GM04504 (cell line): Measurements from ENCODE around the gene DAB2IP.
"Not testable (repeated sequence)": the region's sequence is repeated elsewhere in the genome, so short reads cannot be mapped to it uniquely, and the experiment has no call there.

ENCODE experiments used
- DNase-seq: peaks from one replicate; pipeline ENCODE4 v3.0.0-alpha.2; 2012; ENCODE audit warnings: low read depth

Gene DAB2IP

DNA sequence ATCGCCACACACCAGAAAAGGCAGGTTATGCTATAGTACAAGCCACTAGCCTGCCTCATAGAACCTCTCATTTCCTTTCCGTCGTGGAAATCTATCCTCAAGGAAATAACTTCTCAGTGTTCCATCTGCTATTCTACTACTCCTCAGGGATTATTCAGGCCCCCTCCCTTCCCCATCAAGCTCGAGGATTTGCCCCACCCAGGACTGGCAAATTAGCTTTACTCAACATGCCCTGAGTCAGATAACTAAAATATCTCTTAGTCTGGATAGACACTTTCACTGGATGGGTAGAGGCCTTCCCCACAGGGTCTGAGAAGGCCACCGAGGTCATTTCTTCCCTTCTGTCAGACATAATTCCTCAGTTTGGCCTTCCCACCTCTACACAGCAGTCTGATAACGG, 142.9 kb downstream of the DAB2IP start:
- DNase-seq, result not testable (repeated sequence)

DNA sequence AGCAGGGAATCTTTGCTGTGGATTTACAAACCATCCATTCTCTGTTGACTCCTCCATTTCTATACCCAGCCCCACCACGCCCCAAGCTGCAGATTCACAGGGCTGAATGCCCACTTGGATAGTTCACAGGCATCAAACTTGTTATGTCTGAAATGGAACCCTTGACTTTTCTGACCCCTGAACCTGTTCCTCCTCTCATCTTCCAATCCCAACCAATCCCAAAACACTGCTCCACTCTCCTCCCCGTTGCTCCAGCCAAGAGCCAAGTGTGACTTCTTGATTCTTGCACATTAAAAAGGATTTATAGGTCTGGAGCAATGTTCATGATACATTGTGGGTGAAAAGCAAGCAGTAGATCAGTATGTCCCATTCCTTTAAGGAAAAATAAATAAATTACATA, 145.6 kb downstream of the DAB2IP start:
- DNase-seq, result no peak

DNA sequence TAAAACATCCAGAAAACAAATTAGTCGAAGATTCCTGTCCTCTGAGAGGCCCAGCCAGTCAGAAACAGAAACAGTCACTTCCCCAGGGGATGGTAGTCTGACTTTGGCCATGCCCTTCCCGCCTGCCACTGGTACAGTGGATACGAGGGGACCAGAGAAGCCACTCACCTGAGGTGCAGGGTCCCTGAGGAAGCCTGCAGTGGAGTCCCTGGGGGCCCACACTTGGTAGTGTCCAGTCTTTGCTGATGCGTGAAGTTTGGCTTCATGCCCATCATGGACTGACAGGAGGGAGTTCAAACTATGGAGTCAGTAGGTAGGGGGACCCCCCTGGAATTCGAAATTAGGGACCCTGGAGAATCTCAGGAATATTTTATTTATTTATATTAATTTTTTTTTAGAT, 147.5 kb downstream of the DAB2IP start:
- DNase-seq, result no peak

DNA sequence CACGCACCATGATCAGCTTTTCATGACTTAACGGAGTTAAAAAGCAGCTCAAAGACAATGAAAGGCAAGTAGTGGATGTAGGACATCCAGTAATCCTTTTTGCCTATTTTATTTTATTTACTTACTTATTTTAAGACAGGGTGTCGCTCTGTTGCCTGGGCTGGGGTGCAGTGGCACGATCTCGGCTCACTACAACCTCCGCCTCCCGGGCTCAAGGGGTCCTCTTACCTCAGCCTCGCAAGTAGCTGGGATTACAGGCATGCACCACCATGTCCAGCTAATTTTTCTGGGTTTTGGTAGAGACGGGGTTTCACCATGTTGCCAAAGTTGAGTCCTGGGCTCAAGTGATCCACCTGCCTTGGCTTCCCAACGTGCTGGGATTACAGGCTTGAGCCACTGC, 148.9 kb downstream of the DAB2IP start:
- DNase-seq, result no peak

DNA sequence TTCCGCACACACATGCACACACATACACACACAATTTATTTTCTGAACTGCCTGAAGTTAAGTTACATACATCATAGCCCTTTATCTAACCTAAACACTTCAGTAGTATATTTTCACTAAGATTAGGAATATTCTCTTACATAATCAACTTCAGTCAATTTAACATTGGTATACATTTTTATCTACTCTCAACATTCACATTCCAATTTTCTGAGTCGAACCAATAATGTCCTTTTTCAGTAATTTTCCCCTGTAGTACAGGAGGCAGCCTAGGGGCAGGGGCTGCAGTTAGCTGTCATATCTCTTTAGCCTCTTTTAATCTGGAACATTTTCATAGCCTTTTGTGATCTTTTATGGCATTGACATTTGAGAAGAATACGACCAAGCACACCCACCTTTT, 150.1 kb downstream of the DAB2IP start:
- no peak for DNase-seq

DNA sequence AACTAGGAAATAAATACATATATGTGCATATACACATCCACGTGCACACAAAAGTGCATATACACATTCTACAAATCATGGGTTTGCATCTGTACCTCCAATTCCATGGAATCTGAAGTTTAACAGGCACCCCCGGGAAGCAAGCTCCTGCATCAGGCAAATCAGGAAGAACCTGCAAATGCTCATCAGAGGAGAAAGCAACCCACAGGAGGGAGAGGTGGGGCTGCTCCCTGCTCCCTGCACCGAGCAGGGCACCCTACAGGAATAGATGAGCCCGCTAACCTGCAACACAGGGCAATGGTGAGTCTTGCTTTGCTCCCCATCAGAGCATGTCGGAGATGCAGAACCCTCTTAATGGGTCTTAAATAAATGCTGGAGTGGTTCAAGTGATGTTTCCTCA, 151.3 kb downstream of the DAB2IP start:
- no peak for DNase-seq

DNA sequence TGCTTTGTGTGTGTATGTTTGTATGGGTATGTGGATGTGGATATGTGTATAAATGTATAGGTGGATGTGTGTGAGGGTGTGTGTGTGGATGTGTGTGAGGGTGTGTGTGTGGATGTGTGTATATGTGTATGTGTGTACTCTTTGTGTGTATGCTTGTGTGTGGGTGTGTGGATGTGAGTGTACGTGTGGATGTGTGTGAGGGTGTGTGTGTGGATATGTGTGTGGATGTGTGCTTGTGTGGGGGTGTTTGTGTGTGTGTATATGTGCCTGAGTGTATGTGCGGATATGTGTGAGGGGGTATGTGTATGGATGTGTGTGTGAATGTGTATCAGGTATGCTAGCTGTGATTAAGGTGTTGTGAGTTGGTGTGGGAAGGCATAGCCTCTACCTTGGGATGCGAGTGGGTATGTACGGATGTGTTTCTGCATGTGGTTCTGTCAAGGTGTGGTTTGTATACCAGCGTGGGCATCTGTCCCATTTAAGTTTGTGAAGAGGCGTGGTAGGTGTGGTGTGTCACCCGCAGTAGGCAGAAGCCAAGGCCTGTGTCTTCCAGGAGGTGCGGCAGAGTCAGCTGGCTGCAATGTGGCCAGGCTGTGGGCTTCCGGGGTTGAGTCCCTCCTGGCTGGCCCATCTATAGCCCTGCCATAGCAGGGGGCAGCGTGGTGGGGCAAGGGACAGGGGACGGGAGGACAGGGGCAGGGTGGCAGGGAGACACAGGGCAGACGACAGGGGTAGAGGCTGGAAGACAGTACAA, 155.8 kb downstream of the DAB2IP start:
- no peak for DNase-seq

DNA sequence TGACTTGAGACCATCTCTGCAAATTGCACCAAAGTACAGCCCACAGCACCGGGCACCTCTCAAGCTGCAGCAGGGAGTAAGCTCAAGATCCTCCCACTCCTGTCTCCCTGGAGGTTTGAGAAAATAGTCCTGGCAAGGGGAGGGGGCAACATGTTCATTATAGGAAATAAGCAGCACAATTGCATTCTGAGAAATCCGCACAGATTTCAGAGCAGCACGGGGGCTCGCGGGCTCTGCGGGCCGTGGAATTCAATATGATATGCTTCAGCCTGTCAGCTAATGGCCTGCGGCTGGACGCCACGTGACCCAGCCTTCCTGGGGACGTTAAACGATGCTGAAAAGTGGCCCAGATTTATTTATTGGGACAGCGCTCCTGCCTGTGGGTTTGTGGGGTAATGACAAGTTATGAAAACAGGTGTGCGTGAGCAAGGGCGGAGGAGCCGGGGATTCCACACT, 156.4 kb downstream of the DAB2IP start:
- DNase-seq, result no peak

DNA sequence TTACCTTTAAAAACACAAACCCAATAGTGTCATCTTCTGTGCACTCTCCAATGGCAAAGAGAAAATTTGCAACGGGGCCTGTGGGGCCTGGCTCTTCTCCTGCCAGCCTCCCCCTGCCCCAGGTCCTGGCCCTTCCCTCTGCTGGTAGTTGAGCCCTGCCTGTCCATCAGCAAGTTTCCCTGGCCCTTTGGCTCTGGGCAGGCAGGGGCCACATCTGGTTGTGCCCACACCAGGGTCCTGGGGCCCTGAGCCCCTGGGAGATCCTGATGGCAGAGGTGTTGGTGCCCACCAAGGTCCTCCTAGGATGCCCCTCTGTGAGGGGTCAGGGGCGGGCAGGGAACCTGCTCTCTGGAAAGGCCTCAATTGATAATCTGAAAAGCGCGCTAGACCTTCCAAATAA, 157.3 kb downstream of the DAB2IP start:
- no peak for DNase-seq

DNA sequence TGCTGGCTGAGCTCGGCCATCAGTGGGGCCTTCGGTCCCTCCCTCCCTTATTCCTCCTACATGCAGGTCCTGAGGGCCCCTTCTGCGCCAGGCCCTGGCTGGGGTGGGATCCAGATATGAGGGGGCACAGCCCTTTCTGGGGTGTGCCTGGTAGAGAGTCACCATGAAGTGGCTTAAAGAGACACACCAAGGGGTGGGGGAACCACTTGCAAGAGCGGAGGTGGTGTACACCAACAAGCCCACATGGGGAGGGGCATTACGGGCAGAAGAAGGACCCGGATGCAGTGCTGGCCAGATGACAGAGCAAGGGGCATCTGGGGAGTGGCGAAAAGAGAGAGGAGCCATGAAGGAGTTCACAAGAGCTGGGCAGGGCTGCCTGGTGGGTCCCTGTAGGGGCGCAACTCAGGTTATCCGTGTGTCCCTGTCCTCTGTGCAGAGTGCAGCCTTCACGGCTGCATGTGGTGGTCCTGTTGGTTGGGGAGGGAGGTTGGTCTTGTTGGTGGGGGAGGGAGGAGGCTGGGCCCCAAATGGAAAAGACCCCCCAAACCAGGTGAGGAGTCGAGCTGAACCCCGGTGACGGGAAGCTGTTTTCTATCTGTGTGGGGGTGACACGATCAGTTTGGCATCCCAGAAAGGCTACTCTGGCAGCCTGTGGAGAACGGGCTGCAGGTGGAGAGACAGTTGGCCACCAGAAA, 158.1 kb downstream of the DAB2IP start:
- no peak for DNase-seq

DNA sequence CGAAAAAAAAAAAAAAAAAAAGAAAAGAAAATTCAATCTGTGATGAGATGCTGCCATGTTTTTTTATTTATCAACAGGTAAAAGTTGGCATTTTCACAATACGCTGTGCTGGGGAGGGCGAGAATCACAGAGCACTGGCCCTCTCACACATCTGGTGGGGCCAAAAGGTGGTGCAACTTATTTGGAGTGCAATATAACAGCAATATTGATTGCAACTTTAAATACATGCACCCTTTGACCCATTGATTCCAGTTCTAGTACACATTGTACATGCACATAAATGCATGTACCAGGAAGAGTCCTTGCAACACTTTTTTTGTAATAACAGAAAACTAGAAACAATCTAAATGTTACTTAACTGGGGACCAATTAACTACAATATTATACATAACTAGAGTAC, 159.1 kb downstream of the DAB2IP start:
- DNase-seq, result no peak

DNA sequence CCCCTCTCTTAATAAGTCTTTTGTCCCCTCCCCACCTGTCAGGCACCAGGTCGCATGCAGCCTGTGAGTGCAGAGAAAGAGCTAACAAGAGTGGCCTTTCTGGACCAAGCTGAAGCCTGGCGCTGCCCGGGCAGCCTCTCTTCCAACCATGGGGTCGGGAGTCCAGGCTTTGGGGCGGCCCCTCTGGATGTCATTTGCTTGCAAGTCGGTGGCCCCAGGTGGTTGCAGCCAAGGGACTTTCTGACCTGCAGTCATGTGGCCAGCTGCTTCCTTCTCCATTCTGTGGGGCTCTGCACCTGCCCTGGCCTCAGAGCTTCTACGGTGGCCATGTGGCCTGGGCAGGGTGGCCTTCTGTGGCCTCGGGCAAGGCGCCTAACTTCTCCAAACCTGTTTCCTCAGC, 159.7 kb downstream of the DAB2IP start:
- DNase-seq, result no peak

DNA sequence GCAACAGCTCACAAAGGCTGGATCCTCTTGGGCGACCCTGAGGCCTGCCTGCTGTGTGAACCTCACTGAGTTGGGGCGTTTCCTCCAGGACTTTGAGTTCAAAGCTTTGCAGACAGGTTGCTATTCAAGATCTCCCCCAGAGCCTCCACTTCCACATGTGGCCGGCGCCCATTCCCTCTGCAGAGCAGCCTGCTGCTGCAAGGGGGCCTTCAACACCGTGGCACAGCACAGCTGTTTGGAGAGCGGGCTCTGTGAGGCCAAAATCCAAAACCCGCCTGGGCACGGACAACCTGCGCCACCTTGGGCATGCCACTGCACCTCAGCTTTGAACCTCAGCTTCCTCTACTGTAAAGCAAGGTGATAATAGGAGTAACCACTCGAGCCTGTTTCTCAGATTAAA, 160.3 kb downstream of the DAB2IP start:
- no peak for DNase-seq

DNA sequence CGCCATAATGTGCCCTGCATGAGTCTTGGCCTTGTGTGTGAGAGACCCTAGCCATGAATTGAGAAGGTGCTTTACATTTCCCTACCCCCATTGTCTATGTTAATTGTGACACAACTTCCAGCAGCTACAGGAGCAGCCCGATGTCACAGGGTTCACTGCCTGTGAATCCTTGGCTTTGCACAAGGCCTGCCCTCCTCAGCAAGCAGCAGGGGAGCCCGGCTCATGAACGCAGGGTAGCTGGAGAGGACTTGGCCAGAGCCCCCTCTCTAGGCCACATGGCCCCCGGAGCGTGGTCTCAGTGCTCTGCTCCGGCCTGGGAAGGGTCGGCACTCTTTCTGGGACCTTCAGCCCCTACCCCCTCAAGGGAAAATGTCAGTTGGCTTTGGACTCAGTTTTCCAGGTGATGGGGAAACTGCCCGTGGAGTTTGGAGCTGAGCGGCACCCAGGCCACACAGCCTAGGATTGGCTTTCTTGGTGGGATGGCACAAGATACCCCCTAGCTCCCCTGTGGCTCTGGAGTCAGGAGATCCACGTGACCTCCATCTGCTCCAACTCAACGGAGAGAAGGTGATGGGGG, 160.8 kb downstream of the DAB2IP start:
- DNase-seq, result no peak

DNA sequence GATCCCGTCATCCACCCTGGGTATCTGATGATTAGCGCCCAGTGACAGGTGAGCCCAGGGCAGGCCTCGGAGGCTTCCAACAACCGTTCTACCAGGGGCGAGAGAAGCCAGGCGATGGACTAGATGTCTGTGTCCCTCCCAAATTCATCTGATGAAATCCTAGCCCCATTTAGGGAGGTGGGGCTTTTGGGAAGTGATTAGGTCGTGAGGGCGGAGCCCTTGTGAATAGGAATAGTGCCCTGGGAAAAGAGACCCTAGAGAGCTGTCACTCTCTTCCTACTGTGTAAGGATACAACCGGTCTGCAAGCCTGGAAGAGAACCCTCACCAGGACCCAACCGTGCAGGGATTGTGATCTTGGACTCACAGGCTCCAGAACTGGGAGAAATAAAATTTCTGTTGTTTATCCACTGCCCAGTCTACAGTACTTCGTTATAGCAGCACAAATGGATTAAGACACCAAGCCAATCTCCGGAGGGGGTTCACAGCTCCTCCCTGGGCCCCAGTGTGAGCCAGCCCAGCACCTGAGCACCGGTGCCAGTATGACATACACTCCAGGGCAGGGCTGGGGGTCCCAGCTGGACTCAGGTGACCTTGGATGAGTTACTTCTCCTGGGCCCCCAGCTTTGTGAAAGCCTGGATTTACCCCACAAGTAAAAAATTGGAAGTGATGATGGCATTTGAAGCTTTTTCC, 162.2 kb downstream of the DAB2IP start:
- DNase-seq, result no peak

DNA sequence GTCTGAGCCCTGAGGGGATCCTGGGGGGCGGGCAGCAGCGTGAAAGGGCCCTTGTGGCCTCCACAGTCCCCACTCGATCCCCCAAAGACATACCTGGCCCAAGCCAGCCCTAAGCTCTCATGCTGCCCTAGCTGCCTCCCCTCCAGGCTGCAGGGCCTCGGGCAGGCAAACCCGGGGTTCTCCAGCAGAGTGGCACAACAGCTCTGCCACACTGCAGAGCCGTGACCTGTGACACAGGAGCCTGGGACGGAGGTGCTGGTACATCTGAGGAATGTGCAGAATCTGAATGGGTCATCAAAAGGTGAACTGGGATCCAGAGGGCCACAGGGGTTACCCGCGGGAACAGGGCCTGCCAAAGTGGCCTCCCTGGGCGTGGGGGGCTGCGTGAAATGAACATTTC, 163.2 kb downstream of the DAB2IP start:
- DNase-seq, result no peak

DNA sequence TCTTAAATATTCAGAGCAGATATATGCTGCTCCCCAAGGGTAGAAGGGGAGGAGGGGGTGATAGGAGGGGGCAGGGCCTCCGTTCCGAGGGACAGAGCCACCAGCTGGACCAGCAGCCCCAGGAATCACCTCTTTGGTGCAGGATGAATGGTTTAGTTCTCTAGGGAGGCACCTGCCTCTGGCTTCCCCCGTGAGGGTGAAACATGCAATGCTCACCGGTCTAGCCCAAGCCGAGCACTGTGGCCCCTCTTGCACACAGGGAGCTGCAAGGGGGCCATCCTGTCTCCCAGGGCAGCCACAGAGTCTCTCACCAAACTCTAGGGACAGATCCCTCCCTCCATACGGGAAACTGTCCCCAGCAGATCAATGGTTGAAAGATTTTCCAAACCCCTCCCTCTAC, 163.7 kb downstream of the DAB2IP start:
- DNase-seq, result no peak

DNA sequence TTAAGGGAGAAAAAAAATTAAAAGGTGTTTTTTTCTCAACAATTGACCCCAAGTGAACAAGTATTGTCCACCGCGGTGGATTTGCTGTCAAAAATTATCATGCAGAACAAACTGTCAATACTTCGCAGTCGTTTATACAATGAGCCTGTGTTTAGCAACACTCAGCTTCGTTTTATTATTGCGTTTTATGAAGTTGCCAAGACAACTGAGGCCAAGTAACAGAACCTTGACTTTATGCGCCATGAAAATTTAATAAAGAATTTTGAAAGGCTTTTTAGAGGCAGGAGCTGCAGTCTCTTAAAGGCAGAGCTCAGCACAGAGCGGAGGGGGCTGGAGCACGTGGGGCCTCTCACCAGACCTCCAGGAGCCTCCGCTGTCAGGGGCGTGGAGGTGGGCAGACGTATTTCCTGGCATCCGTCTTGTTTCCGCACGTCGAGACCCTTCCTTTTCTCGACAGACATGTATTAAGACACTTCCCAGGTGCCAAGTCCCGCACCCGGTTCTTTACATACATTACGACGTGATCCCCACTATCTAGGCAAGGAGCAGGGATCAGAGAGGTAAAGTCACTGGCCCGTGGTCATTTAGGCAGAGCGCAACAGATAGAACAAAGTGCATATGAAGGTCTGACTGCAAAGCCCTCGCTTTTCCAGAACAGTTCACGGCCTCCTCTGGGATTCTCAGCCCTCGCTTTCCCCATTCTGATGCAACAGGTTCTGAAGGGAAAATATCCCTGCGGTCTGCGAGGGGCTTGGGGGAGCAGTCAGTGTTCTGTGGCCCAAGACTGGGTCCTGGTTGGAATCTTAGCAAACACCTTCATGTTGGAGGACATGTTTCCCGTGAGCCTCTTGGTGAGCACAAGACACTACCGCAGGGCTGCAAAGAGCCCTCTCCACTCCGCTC, 164.4 kb downstream of the DAB2IP start:
- DNase-seq, result no peak

DNA sequence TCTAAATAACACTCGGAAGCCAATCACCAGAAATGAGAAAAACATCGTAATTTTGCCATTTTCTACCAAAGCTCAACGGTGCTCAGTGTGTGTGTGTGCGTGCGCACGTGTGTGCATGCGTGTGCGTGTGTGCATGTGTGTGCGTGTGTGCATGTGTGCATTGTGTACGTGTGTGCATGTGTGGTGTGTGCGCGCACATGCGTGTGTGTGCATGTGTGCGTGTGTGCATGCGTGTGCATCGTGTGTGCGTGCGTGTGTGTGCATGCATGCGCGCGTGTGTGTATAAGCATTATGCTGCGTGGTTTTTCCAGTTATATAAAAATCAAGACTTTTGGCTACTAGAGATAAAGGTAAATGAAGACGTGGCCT, 165.0 kb downstream of the DAB2IP start:
- DNase-seq, result no peak

DNA sequence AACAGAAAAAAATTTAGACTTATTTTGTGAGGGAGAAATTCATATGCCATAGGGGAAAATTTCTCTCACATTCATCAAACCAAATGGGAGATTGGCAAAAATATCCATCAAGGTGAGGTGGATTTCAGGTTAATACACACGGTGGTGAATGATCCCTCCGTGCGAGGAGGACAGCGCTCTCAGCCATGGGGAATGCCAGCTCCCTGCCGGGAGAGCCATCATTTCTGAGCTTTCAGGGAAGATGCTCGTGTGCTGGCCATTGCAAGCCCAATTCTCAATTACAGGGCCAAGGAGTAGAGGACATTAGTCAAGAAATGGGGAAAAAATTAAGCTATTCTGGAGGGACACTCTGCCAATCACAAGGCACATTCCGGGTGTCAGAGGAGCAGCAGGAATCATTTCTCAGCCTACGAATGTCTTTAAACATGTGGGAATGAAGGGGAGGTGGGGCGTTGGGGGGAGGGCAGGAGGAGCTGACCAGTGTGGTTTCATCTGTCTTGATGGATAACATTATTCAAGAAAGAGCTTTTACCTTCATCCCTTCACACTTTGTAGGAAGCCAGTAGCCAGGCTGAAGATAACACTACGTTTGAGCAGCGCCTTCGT, 165.5 kb downstream of the DAB2IP start:
- DNase-seq, result no peak

DNA sequence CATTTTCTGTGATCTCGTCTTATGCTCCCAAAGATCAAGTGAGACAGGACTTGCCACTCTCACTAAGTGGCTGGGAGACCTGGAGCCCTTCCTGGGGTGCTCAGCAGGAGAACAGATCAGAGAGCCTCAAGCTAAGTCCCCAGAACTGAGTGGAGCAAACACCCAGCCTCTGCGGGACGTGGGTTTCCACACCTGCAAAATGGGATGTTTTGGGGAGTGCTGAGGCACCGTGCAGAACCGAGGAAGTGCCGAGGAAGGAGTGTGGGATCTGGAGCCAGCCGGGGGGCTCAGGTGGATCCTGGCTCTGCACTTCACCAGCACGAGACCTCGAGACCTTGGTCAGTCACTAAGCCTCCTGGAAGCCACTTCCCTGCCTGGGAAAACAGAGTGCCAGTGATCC, 166.0 kb downstream of the DAB2IP start:
- no peak for DNase-seq
